HG03354 (cell line): ENCODE measurements around the gene DNAJB5.
"Not testable (repeated sequence)": the region's sequence is repeated elsewhere in the genome, so short reads cannot be mapped to it uniquely, and the experiment has no call there.

Source experiments
- ATAC-seq: cut with Tn5 transposase; IDR thresholded peaks from one replicate; pipeline ENCODE4 v1.9.1; 2021; ENCODE audit warnings: mild to moderate bottlenecking; ENCODE audit not compliant: unreplicated experiment, poor library complexity, severe bottlenecking

DNAJB5 gene

DNA sequence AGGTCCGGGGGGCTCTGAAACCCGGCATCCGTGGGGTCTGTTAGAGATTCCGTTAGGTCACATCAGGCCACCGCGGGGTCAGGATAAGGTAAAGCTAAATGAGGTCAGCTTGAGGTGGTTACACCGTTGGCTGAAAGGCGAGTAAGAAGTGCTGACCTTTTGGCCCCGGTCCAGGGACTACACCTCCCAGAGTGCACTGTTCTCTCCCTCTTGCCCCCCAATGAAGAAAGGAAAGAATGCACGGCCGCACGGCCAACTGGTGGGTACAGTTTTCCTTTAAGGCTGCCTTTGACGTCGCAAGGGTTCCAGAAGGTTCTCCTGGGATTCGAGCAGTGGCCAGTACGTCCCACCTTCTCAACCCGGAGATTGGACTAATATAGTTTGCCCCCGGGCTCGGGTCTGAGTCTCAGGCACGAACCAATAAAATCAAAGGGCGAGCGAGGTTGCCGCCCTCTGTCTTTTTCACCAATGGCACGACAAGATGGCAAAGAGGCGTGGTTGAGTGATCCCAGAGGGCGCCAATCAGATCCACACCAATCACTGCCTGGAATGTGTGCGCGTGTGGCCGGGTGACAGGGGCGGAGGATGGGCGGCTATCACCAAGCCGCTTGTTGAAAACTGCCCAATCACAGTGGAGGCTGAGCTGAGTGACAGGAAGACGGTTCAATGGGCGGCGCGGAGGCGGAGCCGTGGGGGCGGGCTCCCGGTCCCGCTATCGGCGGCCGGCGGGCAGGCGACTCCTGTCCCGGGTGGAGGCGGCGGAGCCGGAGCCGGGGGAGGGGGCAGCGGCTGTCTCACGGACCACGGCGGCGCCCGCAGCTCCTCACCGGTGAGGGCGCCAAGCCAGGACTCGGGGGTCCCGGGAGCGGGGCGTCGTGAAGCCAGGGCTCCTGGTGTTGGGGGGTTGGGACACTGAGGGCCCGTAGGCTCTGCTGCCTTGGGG is at the start of gene DNAJB5:
Gene DNAJB5 (plus strand): TSS at position 743 of the 943 bp plus-strand sequence. CDS start 886 bp downstream, outside the sequence.
- peak; percentile 87 for ATAC-seq

DNA sequence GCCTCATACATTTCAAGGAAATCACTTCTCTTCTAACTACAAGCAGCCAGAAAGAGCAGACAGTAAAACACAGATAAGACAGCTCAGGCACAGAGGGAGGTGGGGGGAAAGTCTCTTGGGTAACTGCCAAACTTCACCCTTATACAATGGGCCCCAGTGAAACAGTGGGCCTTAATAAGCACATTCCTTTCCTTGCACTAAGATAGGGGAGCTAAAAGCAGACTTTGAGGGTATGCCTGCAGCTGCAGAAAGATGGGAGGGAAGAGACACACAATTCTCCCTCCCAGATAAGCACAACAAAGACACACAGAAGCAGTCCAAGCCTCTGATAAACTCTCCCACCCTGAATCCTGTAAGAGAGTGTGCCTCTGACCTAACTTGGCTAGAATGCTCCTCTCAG is 49.6 kb upstream of the DNAJB5 start:
- not testable (repeated sequence) for ATAC-seq

- no peak for ATAC-seq
These were observed 41.1 kb upstream of the DNAJB5 start for GRCh38 chr9:34948451-34948850.

DNA sequence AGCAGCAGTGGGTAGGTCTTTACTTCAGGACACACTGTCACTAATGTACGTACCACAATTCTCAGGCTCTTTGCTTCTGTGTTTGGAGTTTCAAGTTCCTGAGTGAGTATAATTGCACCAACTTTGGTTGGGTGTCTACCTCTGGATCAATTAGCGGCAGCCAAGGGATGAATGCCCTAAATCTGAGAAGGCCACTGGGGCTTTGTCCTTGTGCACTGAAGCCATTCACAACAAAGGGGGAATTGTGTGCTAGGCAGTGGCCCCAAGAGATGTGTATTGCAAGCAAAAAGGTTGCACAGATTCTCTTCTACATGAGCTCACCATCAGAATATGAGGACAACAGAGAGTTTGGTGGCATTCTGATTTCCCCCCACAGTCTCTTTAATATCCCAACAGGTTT is 35.3 kb upstream of the DNAJB5 start:
- ATAC-seq, result no peak

GRCh38 chr9:34956066-34956465 is 33.5 kb upstream of the DNAJB5 start:
- not testable (repeated sequence) for ATAC-seq

DNA sequence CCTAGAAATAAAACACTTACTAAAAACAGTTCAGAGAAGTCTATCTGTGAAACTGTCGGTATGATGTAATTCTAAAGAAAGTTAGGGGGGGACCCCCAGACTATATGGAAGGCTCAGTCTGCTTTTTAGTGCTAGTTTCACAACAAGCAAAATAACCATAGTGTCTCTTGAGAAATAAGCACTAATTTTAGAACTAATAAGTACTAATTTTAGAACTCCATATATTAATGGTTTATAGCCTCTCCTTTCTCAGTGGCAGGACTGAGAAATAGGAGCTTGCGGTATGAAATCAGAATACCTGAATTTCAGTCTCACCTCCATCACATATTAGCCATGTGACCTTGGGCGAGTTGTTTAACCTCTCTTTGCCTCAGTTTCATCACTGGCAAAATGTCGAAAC is 32.9 kb upstream of the DNAJB5 start:
- no peak for ATAC-seq

- ATAC-seq, result no peak
These were observed 31.8 kb upstream of the DNAJB5 start, which contains the start of gene PHF24 for GRCh38 chr9:34957492-34958410. PHF24 (plus strand) TSS chr9:34958285; CDS start chr9:34971299, 13,014 bp downstream.

DNA sequence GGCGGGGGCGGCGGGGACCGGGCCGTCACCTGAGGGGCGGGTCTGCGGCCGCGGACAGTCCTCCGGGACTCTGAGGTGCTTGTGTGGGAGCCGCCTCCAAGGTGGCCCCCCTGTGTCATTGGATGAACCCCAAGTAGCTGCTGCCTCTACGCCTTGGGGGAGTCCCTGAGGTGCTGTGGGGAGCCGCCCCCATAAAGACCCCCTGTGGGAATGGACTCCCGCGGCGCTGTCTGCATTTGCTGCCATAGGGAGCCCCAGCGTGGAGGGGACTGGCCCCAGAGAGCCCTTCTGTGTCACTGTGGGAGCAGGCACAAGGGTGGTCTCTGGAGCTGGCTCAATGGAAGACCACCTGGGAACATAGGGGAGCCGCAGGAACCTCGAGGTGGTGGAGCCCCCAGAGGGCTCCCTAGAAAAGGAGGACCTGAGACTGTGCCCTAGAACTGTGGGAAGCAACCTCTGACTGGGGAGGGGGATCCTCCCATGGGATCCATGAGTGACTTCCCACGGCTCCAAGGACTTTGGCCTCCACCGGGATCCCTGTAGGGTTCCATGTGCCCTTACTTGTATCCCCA is 31.0 kb upstream of the DNAJB5 start:
- no peak for ATAC-seq

GRCh38 chr9:34959461-34959860 is 30.1 kb upstream of the DNAJB5 start:
- no peak for ATAC-seq

DNA sequence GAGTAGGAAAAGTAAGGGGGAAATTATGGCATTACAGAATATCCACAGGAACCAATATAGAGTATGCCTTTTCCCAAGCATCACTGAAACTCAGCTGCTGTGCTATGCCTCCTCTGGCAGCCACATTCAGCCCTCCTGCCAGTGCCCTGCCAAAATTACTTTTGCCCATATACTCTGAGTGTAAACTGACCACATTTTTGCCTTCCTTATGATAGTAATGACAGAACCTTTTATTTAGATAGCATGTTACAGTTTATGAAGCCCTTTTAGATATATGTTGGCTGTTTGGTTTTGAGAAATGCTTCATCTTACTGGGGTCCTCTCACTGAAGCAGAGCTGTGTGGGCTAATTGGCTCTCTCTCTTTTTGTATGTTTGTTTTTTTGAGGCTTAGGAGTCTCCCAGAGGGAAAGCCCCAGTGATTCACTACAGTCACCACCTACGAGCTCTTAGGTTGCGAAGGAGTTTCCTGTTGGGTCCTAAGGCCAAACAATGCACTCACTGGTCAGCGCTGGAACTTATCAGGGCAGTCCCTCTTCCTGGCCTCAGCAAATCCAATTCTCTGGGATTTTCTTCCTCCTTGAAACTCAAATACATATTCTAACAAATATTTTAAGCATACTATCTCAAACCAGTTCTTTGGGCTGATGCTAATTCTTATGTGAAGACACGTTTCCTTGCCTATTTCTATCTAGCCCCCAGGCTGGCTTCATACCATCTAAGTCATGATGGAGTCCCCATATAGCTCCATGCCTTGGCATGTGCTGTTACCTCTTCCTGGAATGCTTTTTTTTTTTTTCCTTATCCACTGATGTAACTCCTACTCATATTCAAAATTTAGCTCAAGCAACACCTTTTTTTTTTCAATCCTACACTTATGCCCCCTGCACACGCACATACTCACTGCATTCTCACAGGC is 27.7 kb upstream of the DNAJB5 start:
- no peak for ATAC-seq

DNA sequence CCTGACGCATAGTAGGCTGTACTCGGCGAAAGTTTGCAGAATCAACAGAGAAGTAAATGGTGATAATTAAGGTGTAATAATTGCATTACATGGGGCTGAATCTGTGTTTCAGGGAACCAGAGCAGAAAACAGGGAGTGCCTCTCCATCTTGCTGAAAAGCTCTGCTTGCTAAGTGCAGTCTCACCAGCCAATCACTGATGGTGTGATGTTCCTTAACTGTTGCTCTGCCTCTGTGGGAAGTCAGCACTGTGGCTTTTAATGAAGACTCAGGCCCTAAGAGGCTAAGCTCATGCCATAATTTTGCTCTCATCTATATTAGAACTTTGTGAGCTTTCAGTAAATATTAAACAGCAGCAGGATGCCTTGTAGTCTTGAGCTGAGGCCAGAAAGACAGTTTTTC is 27.0 kb upstream of the DNAJB5 start:
- ATAC-seq, result no peak

DNA sequence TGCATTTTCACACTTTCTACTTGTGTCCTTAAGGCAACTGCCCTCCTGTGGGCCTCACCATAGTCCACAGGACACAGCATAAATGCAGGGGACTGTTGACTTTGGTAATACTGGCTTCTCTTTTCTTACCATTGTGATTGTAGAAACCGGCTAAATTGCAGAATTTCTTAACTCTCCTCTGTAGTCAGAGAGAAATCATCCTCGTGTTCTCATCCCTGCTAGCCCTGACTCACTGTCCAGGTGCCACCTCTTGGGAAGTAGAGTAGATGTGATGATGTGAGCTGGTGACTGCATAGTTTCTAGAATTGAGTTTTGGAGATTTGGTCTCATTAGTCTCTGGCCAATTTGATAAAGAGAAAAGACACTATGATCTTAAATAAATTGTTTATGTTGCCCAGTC is 26.0 kb upstream of the DNAJB5 start:
- ATAC-seq, result no peak

- ATAC-seq, result no peak
These were observed 25.1 kb upstream of the DNAJB5 start for GRCh38 chr9:34964458-34964857.

- no peak for ATAC-seq
These were observed 18.3 kb upstream of the DNAJB5 start for GRCh38 chr9:34971146-34971811.

- no peak for ATAC-seq
These were observed 14.9 kb upstream of the DNAJB5 start for GRCh38 chr9:34974664-34975063.

DNA sequence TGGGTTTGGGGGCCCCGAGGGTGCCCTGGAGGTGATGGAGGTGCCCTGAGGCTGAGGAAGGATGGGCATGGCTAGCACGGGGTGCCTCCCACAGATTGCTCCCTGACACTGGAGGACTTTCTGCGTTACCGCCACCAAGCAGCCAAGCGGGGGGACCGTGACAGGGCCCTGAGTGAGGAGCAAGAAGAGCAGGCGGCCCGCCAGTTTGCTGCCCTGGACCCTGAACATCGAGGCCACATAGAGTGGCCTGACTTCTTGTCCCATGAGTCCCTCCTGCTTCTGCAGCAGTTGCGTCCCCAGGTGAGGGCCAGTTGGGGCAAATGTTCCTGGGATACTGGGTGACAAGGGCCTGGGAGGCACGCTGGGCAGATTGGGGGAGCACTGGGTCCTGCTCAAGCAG is 13.1 kb upstream of the DNAJB5 start:
- ATAC-seq, result no peak

DNA sequence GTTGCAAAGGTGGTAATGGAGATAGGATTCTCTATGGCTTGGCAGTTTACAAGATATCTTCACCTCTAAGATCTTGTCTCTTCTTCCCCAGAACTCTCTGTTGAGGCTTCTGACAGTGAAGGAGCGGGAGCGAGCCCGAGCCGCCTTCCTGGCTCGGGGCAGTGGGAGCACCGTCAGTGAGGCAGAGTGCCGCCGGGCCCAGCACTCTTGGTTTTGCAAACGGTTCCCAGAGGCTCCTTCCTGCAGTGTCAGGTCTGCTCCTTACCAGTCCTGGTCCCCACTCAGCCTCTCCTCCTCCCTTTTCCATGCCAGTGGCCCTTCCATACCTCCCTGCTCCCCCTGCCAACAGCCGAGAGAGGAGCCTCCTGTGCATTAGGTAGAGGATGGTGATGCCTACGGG is 12.6 kb upstream of the DNAJB5 start:
- no peak for ATAC-seq

DNA sequence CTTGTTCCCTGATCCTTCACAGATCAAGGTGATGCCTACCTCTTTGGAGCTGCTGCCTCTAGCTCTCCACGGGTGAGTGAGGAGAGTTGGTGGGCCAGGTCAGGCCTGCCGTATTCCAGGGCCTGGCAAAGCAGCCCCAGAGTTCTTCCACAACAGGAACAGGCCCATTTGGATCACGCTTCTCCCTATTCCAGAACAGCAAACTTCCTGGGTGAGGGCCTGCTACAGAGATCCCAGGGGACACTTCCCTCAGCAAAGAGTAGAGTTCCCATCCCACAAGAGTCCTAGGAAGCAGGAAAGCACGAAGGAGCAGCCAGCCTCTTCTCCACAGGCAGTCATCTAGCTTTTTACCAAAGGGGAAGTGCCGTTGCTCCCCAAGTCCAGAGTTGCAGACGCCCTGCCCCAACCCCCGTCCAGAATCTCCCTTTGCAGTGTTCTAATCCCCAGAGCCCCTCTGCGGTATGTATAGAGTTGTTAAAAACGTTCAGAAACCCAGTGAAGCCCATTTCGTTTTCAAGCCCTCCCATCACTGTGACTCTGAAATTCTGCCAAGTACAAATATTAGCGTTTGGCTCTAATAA is 9.3 kb upstream of the DNAJB5 start:
- no peak for ATAC-seq
